CD4-positive, alpha-beta T cell treated with Interleukin-2 at 100 ng/mL for 4 hours (primary cell): ENCODE measurements around the gene UCP2.

Experiments
- DNase-seq: peaks from one replicate; pipeline ENCODE4 v3.0.0-alpha.2; 2020; ENCODE audit warnings: low spot score

The UCP2 gene, protein sequence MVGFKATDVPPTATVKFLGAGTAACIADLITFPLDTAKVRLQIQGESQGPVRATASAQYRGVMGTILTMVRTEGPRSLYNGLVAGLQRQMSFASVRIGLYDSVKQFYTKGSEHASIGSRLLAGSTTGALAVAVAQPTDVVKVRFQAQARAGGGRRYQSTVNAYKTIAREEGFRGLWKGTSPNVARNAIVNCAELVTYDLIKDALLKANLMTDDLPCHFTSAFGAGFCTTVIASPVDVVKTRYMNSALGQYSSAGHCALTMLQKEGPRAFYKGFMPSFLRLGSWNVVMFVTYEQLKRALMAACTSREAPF

DNA sequence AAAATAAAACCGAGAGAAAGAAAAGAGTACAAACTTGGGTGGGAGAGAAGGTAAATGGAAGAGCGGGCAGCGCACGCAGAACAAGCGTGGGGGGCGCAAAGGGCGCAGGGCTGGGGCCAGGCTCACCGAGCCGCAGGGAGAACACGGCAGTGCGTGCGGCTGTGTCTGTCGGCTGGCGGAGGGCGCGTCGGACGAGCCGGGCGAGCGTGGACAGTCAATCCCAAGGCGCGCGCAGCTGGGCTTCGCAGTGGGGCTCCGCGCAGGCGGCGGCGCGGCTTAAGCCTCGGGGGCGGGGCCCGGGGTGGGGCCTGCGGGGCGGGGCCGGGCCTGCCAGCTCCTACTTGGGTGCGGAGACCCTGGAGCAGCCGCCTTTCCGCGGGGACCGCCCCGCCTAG lies at the start of gene UCP2:
UCP2 (minus strand) TSS at position 249 of the 395 bp plus-strand sequence. CDS start 4,465 bp downstream, outside the sequence.
- DNase-seq = peak; percentile 92

DNA sequence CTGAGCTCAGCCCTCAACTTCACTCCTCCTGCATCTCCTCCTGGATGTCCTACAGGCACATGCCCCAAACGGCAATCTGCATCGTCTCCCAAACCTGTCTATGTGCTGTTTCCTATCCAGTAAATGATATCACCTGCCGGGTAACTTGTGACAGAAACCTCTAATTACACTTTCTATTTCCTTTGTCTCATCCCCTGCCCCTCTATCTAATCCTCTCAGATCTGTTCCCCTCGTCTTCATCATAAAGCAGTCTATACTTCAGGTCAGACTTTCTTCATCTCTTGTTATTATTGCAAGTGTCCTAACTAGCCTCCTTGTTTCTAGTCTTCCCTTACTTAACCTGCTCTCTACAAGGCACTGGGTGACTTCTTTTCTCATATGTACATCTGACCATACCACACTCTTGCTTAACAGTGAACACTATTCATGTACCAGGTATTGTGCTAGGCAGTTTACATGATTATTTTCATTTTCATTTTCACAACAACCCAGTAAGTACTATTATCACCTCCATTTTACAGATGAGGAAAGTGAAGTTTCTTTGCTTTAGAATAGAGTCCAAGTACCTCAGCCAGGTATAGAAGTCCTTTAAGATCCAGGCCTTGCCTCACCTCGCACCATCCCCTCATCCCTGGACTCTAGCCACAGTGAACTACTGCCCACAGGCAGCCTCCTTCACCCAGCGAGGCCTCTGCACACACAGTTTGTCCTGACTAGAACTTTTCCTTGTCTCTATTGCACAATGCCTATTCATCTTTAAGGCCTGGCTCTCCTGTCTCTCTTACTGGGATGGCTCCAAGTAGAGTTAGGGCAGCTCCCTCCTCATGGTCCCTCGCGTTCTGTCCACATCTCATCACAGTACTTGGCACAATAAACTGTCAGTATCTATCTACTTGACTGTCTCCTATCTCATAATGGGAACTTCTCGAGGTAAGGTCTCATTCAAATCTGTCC lies 48.4 kb upstream of the UCP2 start:
- DNase-seq = peak; percentile 27

DNA sequence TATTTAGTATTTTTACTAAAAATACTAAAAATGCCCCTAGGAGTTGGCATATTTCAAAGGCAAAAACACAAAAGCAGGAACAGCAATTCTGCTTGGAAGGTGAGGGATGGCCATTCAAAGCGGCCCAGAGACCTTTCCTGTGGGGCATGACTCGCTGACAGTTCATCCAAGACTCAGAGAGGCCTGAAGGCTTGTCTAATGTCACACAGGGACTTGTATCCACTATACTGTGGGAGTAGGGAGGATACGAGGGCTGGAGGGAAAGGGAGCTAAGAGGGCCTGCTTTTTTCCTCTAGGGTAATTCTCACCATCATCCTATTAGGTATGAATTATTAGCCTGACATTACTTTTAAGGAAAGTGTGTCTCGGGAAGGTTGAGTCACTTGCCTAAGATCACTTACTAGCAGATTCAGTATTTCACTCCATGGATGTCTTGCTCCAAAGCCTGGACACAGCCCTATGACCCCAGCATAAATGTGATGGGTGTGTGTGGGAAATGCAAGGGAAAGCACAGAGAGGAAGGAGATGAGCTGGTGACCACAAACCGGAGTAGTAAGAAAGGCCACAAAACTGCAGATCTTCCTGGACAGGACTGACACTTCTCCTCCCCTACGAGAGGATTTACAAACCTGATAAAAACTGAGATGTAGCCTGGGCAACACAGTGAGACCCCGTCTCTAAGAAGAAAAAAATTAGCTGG lies 43.0 kb upstream of the UCP2 start:
- DNase-seq = no peak

DNA sequence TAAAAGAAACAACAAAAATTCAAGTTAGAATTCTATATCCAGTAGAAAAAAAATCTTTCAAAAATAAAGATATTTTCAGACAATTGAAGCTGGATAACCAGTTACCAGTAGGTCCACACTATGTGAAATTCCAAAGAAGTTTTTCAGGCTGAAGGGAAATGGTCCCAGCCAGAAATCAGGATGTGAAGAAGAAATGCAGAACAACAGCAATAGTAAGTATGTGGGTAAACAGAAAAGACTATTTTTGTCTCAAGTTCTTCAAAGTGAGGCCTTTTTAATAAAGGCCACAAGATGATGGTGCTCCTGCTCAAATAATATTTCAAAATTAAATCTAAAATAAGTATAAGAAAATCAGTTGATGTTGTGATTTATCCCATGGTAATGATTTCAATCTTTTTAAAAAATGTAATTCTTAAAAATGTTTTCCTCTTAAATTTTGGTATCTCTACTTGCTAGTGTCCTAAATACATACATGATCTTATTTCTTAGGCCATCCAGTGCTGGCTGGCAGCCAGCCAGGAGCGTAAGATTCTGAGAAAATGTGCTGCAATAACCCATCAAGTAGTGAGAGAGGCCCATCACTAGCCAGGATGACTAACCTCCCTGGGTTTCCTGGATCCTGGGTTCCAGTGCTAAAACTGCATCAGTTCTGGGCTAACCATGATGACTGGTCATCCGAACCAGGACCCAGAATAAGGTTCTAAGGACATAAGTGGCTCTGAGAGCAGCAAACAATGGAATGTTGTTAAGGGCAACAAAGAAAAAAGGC lies 41.8 kb upstream of the UCP2 start:
- peak; percentile 62 for DNase-seq

DNA sequence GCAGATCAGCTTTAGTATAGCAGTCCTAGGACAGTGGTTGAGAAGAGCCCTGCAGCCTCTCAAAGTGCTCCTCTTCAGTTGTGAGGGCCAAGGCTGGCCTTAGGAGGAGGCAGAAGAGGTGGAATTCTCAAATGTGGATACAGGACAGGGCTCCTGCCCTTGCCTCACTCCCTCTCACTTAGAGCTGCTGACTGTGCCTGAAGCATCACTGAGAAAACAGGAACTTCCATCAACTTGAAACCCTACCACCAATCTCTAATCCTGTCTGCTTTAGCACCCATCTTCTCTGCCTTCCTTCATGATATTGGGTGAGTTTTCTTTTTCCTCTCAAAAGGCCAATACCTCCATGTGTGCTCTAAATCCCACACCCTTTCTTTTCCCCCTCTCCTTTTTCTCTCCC lies 40.6 kb upstream of the UCP2 start:
- DNase-seq = no peak

DNA sequence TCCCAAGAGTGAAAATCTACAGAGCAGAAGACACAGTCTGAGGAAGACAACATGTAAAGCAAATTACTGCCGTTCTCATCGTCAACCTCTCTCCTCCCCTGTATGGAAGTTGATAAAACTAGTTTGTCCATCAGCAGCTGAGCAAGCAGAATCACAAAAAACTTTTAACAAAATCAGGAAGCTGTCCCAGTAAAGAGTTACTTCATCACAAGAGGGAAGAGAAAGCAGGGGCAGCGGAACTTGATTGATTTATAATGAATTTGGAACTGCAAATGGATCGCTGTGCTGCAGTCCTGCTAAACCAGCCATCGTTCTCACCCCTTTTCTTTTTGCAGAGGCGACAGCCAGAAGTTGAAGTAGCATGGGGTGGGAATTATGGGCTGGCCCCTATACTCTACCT lies 39.9 kb upstream of the UCP2 start:
- DNase-seq = no peak

DNA sequence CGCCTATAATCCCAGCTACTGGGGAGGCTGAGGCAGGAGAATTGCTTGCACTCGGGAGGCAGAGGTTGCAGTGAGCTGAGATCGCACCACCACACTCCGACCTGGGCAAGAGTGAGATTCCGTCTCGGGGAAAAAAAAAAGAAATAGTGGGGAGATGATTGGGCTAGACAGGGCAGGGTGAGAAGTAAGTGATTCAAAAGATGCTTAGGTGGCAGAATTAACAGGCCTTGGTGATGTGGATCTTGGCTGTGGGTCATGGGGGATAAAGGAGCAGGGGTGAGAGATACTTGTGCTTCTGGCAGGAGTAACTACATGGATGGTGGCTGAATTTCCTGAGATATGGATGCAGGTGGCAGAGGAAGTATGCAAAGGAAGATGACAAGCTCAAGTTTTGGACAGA lies 39.4 kb upstream of the UCP2 start:
- no peak for DNase-seq

DNA sequence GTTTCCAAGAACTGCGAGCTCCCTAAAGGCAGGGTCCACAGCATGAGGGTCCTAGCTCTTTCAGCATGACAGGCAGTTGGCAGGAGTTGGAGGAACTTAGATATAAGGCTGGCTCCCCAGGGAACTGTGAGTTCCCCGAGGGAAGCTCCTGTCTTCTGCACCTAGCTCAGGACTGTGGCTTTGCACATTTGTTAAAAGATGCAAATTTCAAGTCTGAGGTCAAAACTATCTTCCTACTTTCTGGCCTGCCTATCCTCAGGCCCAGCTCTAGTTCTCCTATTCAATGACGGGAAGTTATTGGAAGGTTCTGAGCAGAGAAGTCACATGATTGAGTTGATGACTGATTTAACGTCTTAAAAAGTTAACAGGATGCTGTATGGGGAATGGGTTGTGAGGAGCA lies 37.9 kb upstream of the UCP2 start:
- DNase-seq = no peak

DNA sequence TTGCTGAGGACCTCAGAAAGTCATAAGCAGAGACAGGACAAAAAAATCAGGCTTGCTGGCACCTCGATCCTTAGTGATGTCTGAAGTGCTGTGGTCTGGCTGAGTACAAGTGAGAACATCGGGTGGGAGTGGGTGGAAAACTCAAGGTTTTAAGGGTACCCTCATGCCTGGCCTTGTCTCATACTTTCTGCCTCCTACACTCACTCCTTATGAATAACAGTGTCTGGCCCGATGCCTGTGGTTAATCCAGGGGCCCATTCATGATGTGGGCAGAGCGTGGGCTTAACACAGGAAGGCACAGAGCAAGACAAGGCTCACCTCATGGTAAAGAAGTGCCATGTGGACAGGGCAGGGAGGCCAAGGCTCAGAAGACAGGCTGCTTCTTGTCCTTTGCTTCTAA lies 37.2 kb upstream of the UCP2 start:
- peak; percentile 22 for DNase-seq

DNA sequence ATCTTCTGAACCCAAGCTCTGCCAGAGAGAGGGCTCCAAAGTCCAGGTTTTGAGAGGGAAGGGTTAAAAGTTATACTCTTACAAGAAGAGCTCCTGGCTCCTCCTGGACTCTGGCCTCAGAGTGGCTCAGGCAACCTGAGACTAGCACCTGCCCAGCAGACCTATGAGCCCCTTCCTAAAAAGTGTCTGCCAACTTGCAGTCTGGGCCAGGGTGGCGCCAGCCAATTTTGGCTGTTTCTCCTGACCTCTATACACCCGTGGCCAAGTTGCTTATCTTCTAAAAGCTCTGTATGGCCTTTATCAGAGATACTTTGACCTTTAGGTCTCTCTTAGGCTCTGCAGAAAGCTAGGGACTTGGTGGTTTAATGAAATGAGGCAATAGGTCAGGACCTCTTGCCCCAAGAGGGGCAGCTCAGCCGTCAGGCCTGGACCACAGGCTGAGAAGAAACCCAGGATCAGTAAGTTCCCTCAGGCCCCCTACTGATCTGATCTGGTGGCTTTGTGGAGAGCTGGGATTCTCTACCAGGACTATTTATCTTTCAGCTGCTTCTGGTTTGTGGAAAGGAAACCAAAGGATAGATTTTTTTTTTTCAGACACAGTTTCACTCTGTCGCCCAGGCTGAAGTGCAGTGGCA lies 36.6 kb upstream of the UCP2 start:
- DNase-seq = no peak

DNA sequence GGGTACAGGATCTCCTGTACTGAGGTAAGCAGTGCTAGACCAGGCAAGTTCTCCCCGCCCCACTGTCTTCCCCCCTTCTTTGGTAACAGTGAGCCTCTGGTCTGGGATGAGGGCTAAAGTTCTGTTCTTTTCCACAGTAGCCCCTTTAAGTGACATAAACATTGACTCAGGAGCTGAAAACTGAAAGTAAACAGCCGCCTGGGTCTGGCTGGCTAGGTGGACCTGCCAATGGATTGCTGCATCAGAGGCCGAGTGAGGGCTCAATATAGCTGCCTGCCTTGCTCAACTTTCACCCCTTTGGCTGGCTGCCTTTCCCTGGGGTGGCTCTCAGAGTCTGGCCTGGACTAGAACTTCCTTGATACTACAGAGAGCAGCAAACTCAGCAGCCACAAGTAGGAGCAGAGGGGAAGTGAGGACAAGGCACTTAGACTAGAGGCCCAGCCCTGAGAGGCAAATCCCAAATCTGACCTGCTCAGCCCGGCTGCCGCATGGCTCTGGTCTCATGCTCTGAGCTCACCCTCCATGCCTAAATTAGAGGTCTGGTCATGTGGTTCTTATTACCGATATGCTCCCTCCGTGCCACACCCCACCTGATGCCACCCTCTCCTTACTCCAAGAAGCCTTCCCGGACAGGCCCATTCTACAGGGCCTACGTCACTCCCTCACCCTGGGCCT lies 35.8 kb upstream of the UCP2 start:
- DNase-seq = no peak

DNA sequence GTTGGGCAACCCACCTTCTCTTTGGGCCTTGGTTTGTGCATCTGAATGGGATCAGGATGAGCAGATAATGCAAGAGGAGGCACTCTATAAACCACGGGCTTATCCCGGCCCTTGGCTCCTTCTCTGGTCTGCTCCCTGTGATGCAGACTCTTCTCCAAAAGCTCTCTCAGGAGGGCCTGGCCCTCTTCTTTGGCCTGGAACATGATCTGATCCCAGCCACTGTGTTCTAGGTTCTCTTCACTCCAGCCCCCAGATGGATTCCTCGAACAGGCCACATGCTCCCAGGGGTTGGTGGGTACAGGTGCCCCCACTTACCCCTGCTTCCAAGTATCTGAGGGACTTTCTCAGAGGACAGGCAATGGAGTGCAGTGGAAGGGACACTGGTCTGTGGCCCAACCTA lies 35.0 kb upstream of the UCP2 start:
- no peak for DNase-seq

DNA sequence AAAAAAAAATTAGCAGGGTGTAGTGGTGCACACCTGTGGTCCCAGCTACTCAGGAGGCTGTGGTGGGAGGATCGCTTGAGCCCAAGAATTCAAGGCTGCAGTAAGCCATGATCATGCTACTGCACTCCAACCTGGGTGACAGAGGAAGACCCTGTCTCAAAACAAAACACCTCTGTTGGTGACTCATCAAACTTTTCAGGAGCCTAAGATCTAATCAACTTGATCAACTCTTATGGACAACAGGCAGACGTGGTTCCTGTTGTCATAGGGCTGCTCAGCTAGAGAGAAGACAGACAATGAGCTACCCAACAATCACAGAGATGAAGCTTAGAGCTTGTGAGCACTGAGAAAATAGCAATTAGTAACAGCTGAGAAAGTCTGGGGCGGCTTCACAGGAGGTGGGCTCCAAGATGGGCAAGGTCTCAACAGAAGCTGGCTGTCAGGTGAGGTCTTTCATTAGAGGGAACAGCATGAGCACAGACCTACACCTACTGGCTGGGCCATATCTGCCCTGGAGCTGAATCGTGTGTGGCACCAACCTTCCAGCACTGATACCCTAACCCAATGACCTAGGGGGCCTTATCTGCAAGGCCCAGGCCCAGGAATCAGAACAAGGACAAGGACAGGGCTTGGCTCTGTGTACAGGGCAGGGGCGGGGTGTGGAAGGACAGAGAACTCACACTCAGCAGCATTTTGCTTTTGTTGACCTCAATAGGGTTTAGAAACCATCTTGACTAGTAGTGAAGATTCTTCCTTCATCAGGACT lies 33.5 kb upstream of the UCP2 start:
- DNase-seq = peak; percentile 25

DNA sequence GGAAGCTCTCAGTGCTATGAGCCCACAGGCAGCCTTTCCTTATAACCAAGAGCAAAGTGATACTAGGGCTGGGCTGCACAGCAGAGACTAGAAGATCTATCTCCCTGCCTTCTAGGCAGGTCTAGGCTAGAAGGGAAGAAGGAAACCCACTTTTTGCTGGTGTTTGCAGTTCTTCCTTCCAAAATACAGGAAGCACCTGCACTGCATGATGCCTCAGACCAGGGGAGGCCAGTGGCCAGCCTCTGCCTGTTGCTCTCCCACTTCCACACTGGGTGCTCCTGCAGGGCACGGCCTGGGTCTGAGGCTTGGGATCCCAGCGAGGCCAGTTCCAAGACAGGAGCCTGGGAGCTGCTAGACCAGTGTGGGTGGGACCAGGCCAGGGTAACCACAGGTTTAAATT lies 32.2 kb upstream of the UCP2 start:
- DNase-seq = no peak

DNA sequence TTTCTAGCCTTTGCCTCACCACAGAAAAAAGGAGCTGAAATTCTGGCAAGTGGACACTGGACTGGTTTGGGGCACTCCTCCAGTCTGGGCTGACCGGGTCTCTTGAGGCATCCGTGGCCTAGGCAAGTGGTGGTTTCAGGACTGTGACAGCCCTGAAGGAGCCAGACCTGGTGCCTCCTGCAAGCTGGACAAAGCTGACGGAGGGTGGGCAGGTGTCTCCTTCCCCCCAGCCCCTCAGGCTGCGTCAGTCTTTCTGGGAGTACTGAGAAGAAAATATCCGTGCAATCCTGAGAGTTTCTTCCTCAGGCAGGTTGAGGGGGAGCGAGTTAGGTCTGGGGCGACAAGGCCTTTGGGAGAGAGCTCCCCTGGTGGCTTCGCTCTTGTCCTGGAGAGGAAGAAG lies 30.5 kb upstream of the UCP2 start:
- DNase-seq = no peak

DNA sequence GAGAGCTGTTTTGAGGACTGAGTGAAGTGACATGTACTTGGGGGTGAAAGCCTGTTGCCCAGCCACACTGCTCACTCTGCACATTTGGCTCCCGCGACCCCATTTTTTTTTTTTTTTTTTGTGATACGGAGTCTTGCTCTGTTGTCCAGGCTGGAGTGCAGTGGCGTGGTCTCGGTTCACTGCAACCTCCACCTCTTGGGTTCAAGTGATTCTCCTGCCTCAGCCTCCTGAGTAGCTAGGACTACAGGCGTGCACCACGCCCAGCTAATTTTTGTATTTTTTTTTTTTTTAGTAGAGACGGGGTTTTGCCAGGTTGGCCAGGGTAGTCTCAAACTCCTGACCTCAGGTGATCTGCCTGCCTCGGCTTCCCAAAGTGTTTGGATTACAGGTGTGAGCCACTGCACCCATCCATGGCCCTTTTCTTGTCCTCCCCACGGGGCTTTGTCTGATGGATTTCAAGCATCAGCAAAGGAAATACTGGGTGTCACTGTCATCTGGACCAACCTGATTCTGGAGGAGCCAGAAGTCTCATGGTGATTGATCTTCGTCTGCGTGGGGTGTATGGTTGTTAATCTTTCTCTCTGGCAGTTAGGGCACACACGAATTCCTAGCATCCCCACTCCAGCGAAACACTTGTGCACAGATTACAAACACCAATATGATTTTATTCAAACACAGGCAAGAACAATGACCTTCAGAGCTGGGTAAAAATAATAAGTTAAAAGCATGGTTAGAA lies 29.6 kb upstream of the UCP2 start:
- DNase-seq = no peak

DNA sequence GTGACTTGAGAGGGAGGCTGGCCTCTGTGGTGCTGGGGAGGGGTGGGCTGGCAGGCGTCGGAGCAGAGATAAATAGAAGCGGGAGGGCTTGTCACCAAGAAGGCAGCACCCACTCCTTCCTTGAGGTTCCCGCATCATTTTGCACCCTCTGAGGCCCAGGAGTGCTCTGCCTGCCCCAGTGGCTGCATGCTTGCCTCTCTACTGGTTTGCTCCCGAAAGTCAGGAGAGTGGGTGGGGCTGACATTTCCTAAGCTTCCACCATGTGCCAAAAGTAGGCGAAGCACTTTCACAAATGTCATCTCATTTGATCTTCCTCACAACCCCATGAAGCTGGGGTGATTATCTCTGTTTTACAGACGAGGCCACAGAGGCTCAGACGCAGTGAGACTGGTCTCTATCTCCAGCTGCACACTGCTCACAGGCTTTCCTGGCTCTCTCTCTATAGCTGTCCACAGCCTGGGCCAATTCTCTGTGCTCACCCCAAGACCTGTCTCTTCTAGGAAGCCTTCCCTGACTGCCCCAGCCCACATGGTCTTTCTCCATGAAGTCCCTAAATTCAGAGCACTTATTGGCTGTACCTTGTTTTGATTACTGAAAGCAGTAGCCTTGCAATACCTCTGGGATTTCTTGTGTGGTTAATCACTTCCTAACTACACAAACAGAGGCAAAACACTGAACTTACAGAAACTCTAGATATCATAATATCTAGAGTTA lies 28.9 kb upstream of the UCP2 start:
- peak; percentile 85 for DNase-seq
